OCI-LY1 (cell line): Measurements from ENCODE around the gene RNF115.

Source experiments
- H2AFZ ChIP-seq: fragments of 200-600 bp; sonication (generic), shearing (Covaris generic); 2 replicates; pipeline ENCODE4 v1.6.0; 2014; ENCODE audit warnings: antibody characterized with exemption, mild to moderate bottlenecking, low read length
- H3F3A ChIP-seq: fragments of 200-600 bp; sonication (generic), shearing (Covaris generic); 2 replicates; pipeline ENCODE4 v1.6.0; 2014; ENCODE audit warnings: mild to moderate bottlenecking, antibody characterized with exemption, low read length, moderate library complexity; ENCODE audit not compliant: insufficient read depth
- H3K27ac ChIP-seq: fragments of 200-600 bp; sonication (generic); 2 replicates; pipeline ENCODE4 v1.5.1; 2014; ENCODE audit warnings: low read length, mixed run types, mild to moderate bottlenecking, low read depth; ENCODE audit not compliant: poor library complexity, severe bottlenecking
- H3K27me3 ChIP-seq: fragments of 200-600 bp; sonication (generic); 2 replicates; pipeline ENCODE4 v1.6.0; 2014; ENCODE audit warnings: antibody characterized with exemption, mild to moderate bottlenecking, low read length, moderate library complexity; ENCODE audit not compliant: insufficient read depth
- H3K36me3 ChIP-seq: fragments of 200-600 bp; sonication (generic); 2 replicates; pipeline ENCODE4 v1.6.1; 2014; ENCODE audit warnings: mild to moderate bottlenecking, antibody characterized with exemption, low read length, moderate library complexity, mixed read lengths; ENCODE audit not compliant: insufficient read depth
- H3K4me1 ChIP-seq: fragments of 200-600 bp; sonication (generic); 2 replicates; pipeline ENCODE4 v1.5.1; 2014; ENCODE audit warnings: mild to moderate bottlenecking, low read length, moderate library complexity; ENCODE audit not compliant: insufficient read depth, severe bottlenecking
- H3K4me2 ChIP-seq: fragments of 200-600 bp; sonication (generic), shearing (Covaris generic); 2 replicates; pipeline ENCODE4 v1.6.1; 2014; ENCODE audit warnings: low read length
- H3K4me3 ChIP-seq: fragments of 200-600 bp; sonication (generic); 2 replicates; pipeline ENCODE4 v1.5.1; 2014; ENCODE audit warnings: low read length, low read depth, mild to moderate bottlenecking, mixed read lengths; ENCODE audit not compliant: poor library complexity, severe bottlenecking
- H3K79me2 ChIP-seq: fragments of 200-600 bp; shearing (Covaris generic); 2 replicates; pipeline ENCODE4 v1.6.1; 2016; ENCODE audit warnings: mixed run types, low read length, mixed read lengths; ENCODE audit not compliant: insufficient read depth
- H3K9ac ChIP-seq: fragments of 200-600 bp; sonication (generic), shearing (Covaris generic); 2 replicates; pipeline ENCODE4 v1.6.1; 2014; ENCODE audit warnings: mild to moderate bottlenecking, low read length, mixed read lengths
- H3K9me2 ChIP-seq: fragments of 200-600 bp; sonication (generic), shearing (Covaris generic); 2 replicates; pipeline ENCODE4 v1.6.1; 2014; ENCODE audit warnings: low read depth, mild to moderate bottlenecking, low read length, mixed read lengths
- H3K9me3 ChIP-seq: fragments of 200-600 bp; shearing (Covaris generic); 2 replicates; pipeline ENCODE4 v1.6.1; 2014; ENCODE audit warnings: low read length, mixed read lengths
- H4K20me1 ChIP-seq: fragments of 200-600 bp; sonication (generic), shearing (Covaris generic); 2 replicates; pipeline ENCODE4 v1.6.0; 2016; ENCODE audit warnings: mild to moderate bottlenecking, low read length; ENCODE audit not compliant: insufficient read depth
- EZH2 ChIP-seq: fragments of 200-600 bp; sonication (generic), shearing (Covaris generic); IDR thresholded peaks from 2 replicates; pipeline ENCODE4 v1.8.0; 2017; ENCODE audit warnings: borderline replicate concordance, mixed run types, mild to moderate bottlenecking, antibody characterized with exemption, low read length, moderate library complexity, mixed read lengths
- TF ChIP-seq, protein P1 (sequence below): fragments of 200-600 bp; sonication (generic), shearing (Covaris generic); IDR thresholded peaks from 2 replicates; pipeline ENCODE4 v1.5.1; 2017; ENCODE audit warnings: mild to moderate bottlenecking, antibody characterized with exemption, low read length, moderate library complexity, mixed read lengths

RNF115 gene

DNA sequence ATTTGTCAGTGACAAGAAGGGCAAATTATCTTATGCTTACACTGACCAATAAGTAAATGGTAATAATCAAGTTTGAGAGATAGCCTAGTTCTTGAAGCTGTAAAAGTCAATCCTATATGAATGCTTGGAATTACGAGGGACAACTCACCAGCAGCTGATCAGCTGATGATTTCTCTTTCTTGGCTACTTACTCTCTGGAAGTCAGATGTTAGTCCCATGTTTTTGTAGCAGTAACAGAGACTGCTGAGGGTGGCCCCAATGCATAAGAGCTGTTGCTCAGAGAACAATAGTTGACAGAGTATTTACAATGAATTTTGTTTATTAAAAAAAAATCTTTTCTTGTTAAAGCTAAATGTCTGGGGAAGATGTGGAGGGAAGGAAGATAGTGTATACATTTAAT, 65.3 kb downstream of the RNF115 start:
- Histone ChIP-seq H4K20me1 (no peaks in the 10 kb centered on the region), H2AFZ (no peak overlapping the region), H3K9me2 (no peaks in the 10 kb centered on the region), H3K4me1 (no peaks in the 10 kb centered on the region), H3K79me2 (no peaks in the 10 kb centered on the region), H3K27ac (no peak overlapping the region), H3K9ac (no peak overlapping the region), H3K4me3 (no peak overlapping the region), H3K36me3 (peaks cover 43% of the 10 kb centered on the region), H3K9me3 (0 out of 2 replicates have a peak, but pooled peaks cover 8% of the 10 kb centered on the region), H3K4me2 (no peak overlapping the region), H3F3A (no peaks in the 10 kb centered on the region), H3K27me3 (no peaks in the 10 kb centered on the region)
- no peak for TF ChIP-seq EZH2
- TF ChIP-seq, protein P1, sequence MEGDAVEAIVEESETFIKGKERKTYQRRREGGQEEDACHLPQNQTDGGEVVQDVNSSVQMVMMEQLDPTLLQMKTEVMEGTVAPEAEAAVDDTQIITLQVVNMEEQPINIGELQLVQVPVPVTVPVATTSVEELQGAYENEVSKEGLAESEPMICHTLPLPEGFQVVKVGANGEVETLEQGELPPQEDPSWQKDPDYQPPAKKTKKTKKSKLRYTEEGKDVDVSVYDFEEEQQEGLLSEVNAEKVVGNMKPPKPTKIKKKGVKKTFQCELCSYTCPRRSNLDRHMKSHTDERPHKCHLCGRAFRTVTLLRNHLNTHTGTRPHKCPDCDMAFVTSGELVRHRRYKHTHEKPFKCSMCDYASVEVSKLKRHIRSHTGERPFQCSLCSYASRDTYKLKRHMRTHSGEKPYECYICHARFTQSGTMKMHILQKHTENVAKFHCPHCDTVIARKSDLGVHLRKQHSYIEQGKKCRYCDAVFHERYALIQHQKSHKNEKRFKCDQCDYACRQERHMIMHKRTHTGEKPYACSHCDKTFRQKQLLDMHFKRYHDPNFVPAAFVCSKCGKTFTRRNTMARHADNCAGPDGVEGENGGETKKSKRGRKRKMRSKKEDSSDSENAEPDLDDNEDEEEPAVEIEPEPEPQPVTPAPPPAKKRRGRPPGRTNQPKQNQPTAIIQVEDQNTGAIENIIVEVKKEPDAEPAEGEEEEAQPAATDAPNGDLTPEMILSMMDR: no peak

GRCh38 chr1:145758116-145758515, 65.8 kb downstream of the RNF115 start:
- Histone ChIP-seq H3K4me1 (no peaks in the 10 kb centered on the region), H3K9me2 (no peaks in the 10 kb centered on the region), H3K27ac (no peak overlapping the region), H4K20me1 (no peaks in the 10 kb centered on the region), H3K4me2 (no peak overlapping the region), H3F3A (no peaks in the 10 kb centered on the region), H3K9ac (no peak overlapping the region), H2AFZ (no peak overlapping the region), H3K27me3 (no peaks in the 10 kb centered on the region), H3K79me2 (no peaks in the 10 kb centered on the region), H3K36me3 (peaks cover 41% of the 10 kb centered on the region), H3K9me3 (0 out of 2 replicates have a peak, but pooled peaks cover 8% of the 10 kb centered on the region), H3K4me3 (no peak overlapping the region)
- TF ChIP-seq, protein P1: no peak
- TF ChIP-seq EZH2: no peak

- Histone ChIP-seq H4K20me1 (no peaks in the 10 kb centered on the region), H3K4me2 (no peak overlapping the region), H2AFZ (no peak overlapping the region), H3F3A (no peaks in the 10 kb centered on the region), H3K4me3 (no peak overlapping the region), H3K27ac (no peak overlapping the region), H3K27me3 (no peaks in the 10 kb centered on the region), H3K9me2 (no peaks in the 10 kb centered on the region), H3K36me3 (peaks cover 35% of the 10 kb centered on the region), H3K9ac (no peak overlapping the region), H3K79me2 (no peaks in the 10 kb centered on the region), H3K4me1 (no peaks in the 10 kb centered on the region), H3K9me3 (0 out of 2 replicates have a peak, but pooled peaks cover 8% of the 10 kb centered on the region)
- TF ChIP-seq EZH2: no peak
- TF ChIP-seq, protein P1: no peak
These were observed 66.5 kb downstream of the RNF115 start for GRCh38 chr1:145757420-145757819.
